HG03575 (cell line): ENCODE data around the gene VWDE.
A peak's percentile ranks its signal among the peaks of the same experiment; 100 is the strongest.

Experiments
- ATAC-seq: cut with Tn5 transposase; IDR thresholded peaks from one replicate; pipeline ENCODE4 v1.9.1; 2021; ENCODE audit not compliant: unreplicated experiment, insufficient number of reproducible peaks, low FRiP score; ENCODE audit errors: extremely low read depth

Gene VWDE

GRCh38 chr7:12358694-12359093 lies 45.0 kb downstream of the VWDE start:
- no peak for ATAC-seq

- ATAC-seq: peak; percentile 90
Measured at GRCh38 chr7:12357508-12357907, 46.2 kb downstream of the VWDE start.

GRCh38 chr7:12351843-12352242 lies 51.8 kb downstream of the VWDE start:
- ATAC-seq: no peak

GRCh38 chr7:12350971-12351370 lies 52.7 kb downstream of the VWDE start:
- no peak for ATAC-seq

GRCh38 chr7:12337095-12337494 lies 66.6 kb downstream of the VWDE start:
- ATAC-seq: no peak

GRCh38 chr7:12328888-12329770 lies 74.5 kb downstream of the VWDE start:
- no peak for ATAC-seq

GRCh38 chr7:12327922-12328321 lies 75.7 kb downstream of the VWDE start:
- ATAC-seq: no peak

- no peak for ATAC-seq
Measured at GRCh38 chr7:12325646-12326045, 78.0 kb downstream of the VWDE start.

- ATAC-seq: no peak
Measured at GRCh38 chr7:12323415-12323814, 80.2 kb downstream of the VWDE start.

GRCh38 chr7:12322903-12323300 lies 80.8 kb downstream of the VWDE start:
- peak; percentile 69 for ATAC-seq

- no peak for ATAC-seq
Measured at GRCh38 chr7:12322284-12322902, 81.3 kb downstream of the VWDE start.

GRCh38 chr7:12320987-12321647 lies 82.5 kb downstream of the VWDE start:
- ATAC-seq: no peak

GRCh38 chr7:12320241-12320986 lies 83.3 kb downstream of the VWDE start:
- no peak for ATAC-seq

GRCh38 chr7:12317675-12318074 lies 86.0 kb downstream of the VWDE start:
- ATAC-seq: no peak

- no peak for ATAC-seq
Measured at GRCh38 chr7:12316925-12317324, 86.7 kb downstream of the VWDE start.

GRCh38 chr7:12315049-12315448 lies 88.6 kb downstream of the VWDE start:
- ATAC-seq: no peak

- ATAC-seq: no peak
Measured at GRCh38 chr7:12314199-12314598, 89.5 kb downstream of the VWDE start.

- ATAC-seq: no peak
Measured at GRCh38 chr7:12305502-12305901, 98.2 kb downstream of the VWDE start.

- ATAC-seq: no peak
Measured at GRCh38 chr7:12303495-12303894, 100.2 kb downstream of the VWDE start.
